LNCaP clone FGC (cell line): ENCODE measurements around the gene CAPN2.

Experiments used
- DNase-seq: peaks from one replicate; pipeline ENCODE4 v3.0.0-alpha.2; 2011; ENCODE audit warnings: low read depth
- H3K4me3 ChIP-seq: 2 replicates; pipeline ENCODE4 v1.5.1; 2011; ENCODE audit warnings: mild to moderate bottlenecking, low read depth, low read length, control low read depth
- CTCF ChIP-seq: IDR thresholded peaks from 2 replicates; pipeline ENCODE4 v1.5.1; 2012; ENCODE audit warnings: mild to moderate bottlenecking; ENCODE audit not compliant: control insufficient read depth, insufficient read depth; ENCODE audit errors: extremely low read depth

Gene CAPN2

GRCh38 chr1:223765036-223765718 lies 52.8 kb downstream of the CAPN2 start:
- no peak for TF ChIP-seq CTCF
- no peak for DNase-seq
- no peak overlapping the region for H3K4me3 ChIP-seq

GRCh38 chr1:223765719-223766340 lies 53.5 kb downstream of the CAPN2 start:
- no peak for DNase-seq
- no peak for TF ChIP-seq CTCF
- H3K4me3 ChIP-seq: no peak overlapping the region

GRCh38 chr1:223770621-223771315 lies 58.4 kb downstream of the CAPN2 start:
- TF ChIP-seq CTCF: no peak
- no peak overlapping the region for H3K4me3 ChIP-seq
- DNase-seq: no peak

GRCh38 chr1:223771469-223771813 lies 59.1 kb downstream of the CAPN2 start:
- DNase-seq: no peak
- no peak for TF ChIP-seq CTCF
- H3K4me3 ChIP-seq: no peak overlapping the region

- no peak for DNase-seq
- TF ChIP-seq CTCF: no peak
- no peak overlapping the region for H3K4me3 ChIP-seq
These were observed 59.8 kb downstream of the CAPN2 start for GRCh38 chr1:223771814-223772770.

GRCh38 chr1:223772771-223773160 lies 60.4 kb downstream of the CAPN2 start:
- H3K4me3 ChIP-seq: no peak overlapping the region
- TF ChIP-seq CTCF: no peak
- DNase-seq: no peak
